ENCODE measurements around the gene MYLK. TPM values are rescaled to one million over a fixed set of nuclear protein-coding genes. Genes with fewer than 3 reads are reported as not detected.

Gene MYLK
- total RNA-seq, 1 donor from 2014 or later: 78.1 TPM

- no peak for DNase-seq
These were observed 189.6 kb downstream of the MYLK start for GRCh38 chr3:123694366-123695087.

GRCh38 chr3:123693584-123694190, 190.4 kb downstream of the MYLK start:
- DNase-seq: no peak

- DNase-seq: no peak
These were observed 191.5 kb downstream of the MYLK start for GRCh38 chr3:123692671-123693070.

GRCh38 chr3:123692041-123692440, 192.1 kb downstream of the MYLK start:
- peak; percentile 66 for DNase-seq

- no peak for DNase-seq
These were observed 194.3 kb downstream of the MYLK start for GRCh38 chr3:123689831-123690230.

- DNase-seq: peak; percentile 94
These were observed 195.8 kb downstream of the MYLK start for GRCh38 chr3:123688241-123688747.

- DNase-seq: peak; percentile 41
These were observed 196.8 kb downstream of the MYLK start for GRCh38 chr3:123687286-123687685.

- DNase-seq: no peak
These were observed 197.9 kb downstream of the MYLK start for GRCh38 chr3:123686251-123686650.

GRCh38 chr3:123685780-123686179, 198.4 kb downstream of the MYLK start:
- DNase-seq: no peak

- DNase-seq: no peak
These were observed 199.5 kb downstream of the MYLK start for GRCh38 chr3:123684636-123685035.

- no peak for DNase-seq
These were observed 199.9 kb downstream of the MYLK start for GRCh38 chr3:123684209-123684608.

- DNase-seq: no peak
These were observed 200.5 kb downstream of the MYLK start for GRCh38 chr3:123683505-123684154.

- no peak for DNase-seq
These were observed 201.2 kb downstream of the MYLK start for GRCh38 chr3:123682781-123683504.

- DNase-seq: no peak
These were observed 201.8 kb downstream of the MYLK start for GRCh38 chr3:123682302-123682701.

- DNase-seq: no peak
These were observed 204.3 kb downstream of the MYLK start for GRCh38 chr3:123679712-123680386.

GRCh38 chr3:123678108-123678511, 206.0 kb downstream of the MYLK start:
- no peak for DNase-seq

- no peak for DNase-seq
These were observed 211.5 kb downstream of the MYLK start for GRCh38 chr3:123672429-123673146.

GRCh38 chr3:123670743-123671142, 213.4 kb downstream of the MYLK start:
- DNase-seq: no peak

- no peak for DNase-seq
These were observed 215.2 kb downstream of the MYLK start for GRCh38 chr3:123668906-123669305.

- peak; percentile 77 for DNase-seq
These were observed 216.3 kb downstream of the MYLK start for GRCh38 chr3:123667784-123668183.

GRCh38 chr3:123664753-123665152, 219.4 kb downstream of the MYLK start:
- no peak for DNase-seq

GRCh38 chr3:123663977-123664376, 220.2 kb downstream of the MYLK start:
- DNase-seq: no peak

Data from dermis blood vessel endothelial cell (primary cell).